K562 (cell line): ENCODE measurements around the gene AKR1C3.

ENCODE experiments used
- FOXA1 ChIP-seq: fragments of 450-650 bp; IDR thresholded peaks from 2 replicates; pipeline ENCODE4 v1.6.1; 2016; ENCODE audit warnings: mild to moderate bottlenecking, borderline replicate concordance
- HNRNPK ChIP-seq: fragments of 200-400 bp; formaldehyde crosslinking; IDR thresholded peaks from one replicate; pipeline ENCODE4 v1.6.1; 2018; ENCODE audit warnings: mild to moderate bottlenecking, low read depth, low read length; ENCODE audit not compliant: poor library complexity, severe bottlenecking
- MAX ChIP-seq: sonication (generic); formaldehyde crosslinking; IDR thresholded peaks from 2 replicates; pipeline ENCODE4 v1.9.0; 2022; ENCODE audit warnings: mild to moderate bottlenecking, missing genetic modification reagents
- NFIC ChIP-seq: fragments of 450-650 bp; IDR thresholded peaks from 2 replicates; pipeline ENCODE4 v1.6.1; 2017; ENCODE audit warnings: mild to moderate bottlenecking, inconsistent platforms
- ZHX1 ChIP-seq: fragments of 150-350 bp; conservative IDR thresholded peaks from 2 replicates; pipeline ENCODE4 v1.6.1; 2014; ENCODE audit warnings: low read length

GRCh38 chr10:5070648-5071410 is 23.4 kb upstream of the AKR1C3 start:
- no peak for TF ChIP-seq NFIC
- TF ChIP-seq HNRNPK = no peak
- TF ChIP-seq MAX (CRISPR knock-in tag) = no peak
- TF ChIP-seq FOXA1 = no peak
- TF ChIP-seq ZHX1 = no peak
